MM.1S (cell line): ENCODE measurements around the gene PALM3.

ENCODE experiments used
- DNase-seq: peaks from one replicate; pipeline ENCODE4 v3.0.0-alpha.2; 2015
- H2AFZ ChIP-seq: fragments of 300-600 bp; sonication (generic); 2 replicates; pipeline ENCODE4 v1.6.0; 2016; ENCODE audit warnings: antibody characterized with exemption, low read length
- H3F3A ChIP-seq: fragments of 300-600 bp; sonication (generic); 2 replicates; pipeline ENCODE4 v1.6.1; 2016; ENCODE audit warnings: mild to moderate bottlenecking, antibody characterized with exemption, low read length, moderate library complexity, mixed read lengths; ENCODE audit not compliant: insufficient read depth
- H3K27ac ChIP-seq: fragments of 300-600 bp; sonication (generic); 2 replicates; pipeline ENCODE4 v1.5.1; 2016; ENCODE audit warnings: mild to moderate bottlenecking, low read length
- H3K27me3 ChIP-seq: fragments of 300-600 bp; sonication (generic); replicated peaks from 2 replicates; pipeline ENCODE4 v1.6.0; 2016; ENCODE audit warnings: low read length; ENCODE audit not compliant: insufficient read depth
- H3K36me3 ChIP-seq: fragments of 300-600 bp; sonication (generic); replicated peaks from 2 replicates; pipeline ENCODE4 v1.6.1; 2016; ENCODE audit warnings: mild to moderate bottlenecking, low read length, mixed read lengths; ENCODE audit not compliant: insufficient read depth
- H3K4me1 ChIP-seq: fragments of 300-600 bp; sonication (generic); 2 replicates; pipeline ENCODE4 v1.6.1; 2016; ENCODE audit warnings: low read length, mixed read lengths
- H3K4me2 ChIP-seq: fragments of 300-600 bp; sonication (generic); 2 replicates; pipeline ENCODE4 v1.6.0; 2016; ENCODE audit warnings: low read depth, low read length
- H3K4me3 ChIP-seq: fragments of 300-600 bp; sonication (generic); 2 replicates; pipeline ENCODE4 v1.5.1; 2016; ENCODE audit warnings: low read length, mixed read lengths
- H3K79me2 ChIP-seq: fragments of 300-600 bp; sonication (generic); 2 replicates; pipeline ENCODE4 v1.6.1; 2016; ENCODE audit warnings: mixed run types, low read length, mixed read lengths
- H3K9ac ChIP-seq: fragments of 300-600 bp; sonication (generic); 2 replicates; pipeline ENCODE4 v1.6.1; 2016; ENCODE audit warnings: low read length, mixed read lengths
- H3K9me2 ChIP-seq: fragments of 300-600 bp; sonication (generic); replicated peaks from 2 replicates; pipeline ENCODE4 v1.6.1; 2016; ENCODE audit warnings: mild to moderate bottlenecking, low read length, mixed read lengths; ENCODE audit not compliant: insufficient read depth
- H3K9me3 ChIP-seq: fragments of 300-600 bp; sonication (generic); replicated peaks from 2 replicates; pipeline ENCODE4 v1.6.1; 2016; ENCODE audit warnings: mild to moderate bottlenecking, low read length, mixed read lengths; ENCODE audit not compliant: insufficient read depth
- H4K20me1 ChIP-seq: fragments of 300-600 bp; sonication (generic); 2 replicates; pipeline ENCODE4 v1.6.1; 2016; ENCODE audit warnings: mild to moderate bottlenecking, low read length, moderate library complexity, mixed read lengths; ENCODE audit not compliant: insufficient read depth
- EZH2 ChIP-seq: fragments of 300-600 bp; sonication (generic); optimal IDR thresholded peaks from 2 replicates; pipeline ENCODE3; 2017; ENCODE audit warnings: low read depth, mild to moderate bottlenecking, antibody characterized with exemption, low read length, mixed read lengths
- EZH2phosphoT487 ChIP-seq: fragments of 300-600 bp; sonication (generic); IDR thresholded peaks from 2 replicates; pipeline ENCODE4 v1.6.1; 2018; ENCODE audit warnings: antibody characterized with exemption, low read length
- TF ChIP-seq, protein P1 (sequence below): fragments of 300-600 bp; sonication (generic); IDR thresholded peaks from 2 replicates; pipeline ENCODE4 v1.5.1; 2016; ENCODE audit warnings: antibody characterized with exemption, low read length, mixed read lengths

PALM3 gene

GRCh38 chr19:14085309-14085995 lies 23.6 kb upstream of the PALM3 start, which contains the start of gene C19orf67:
Gene C19orf67, minus strand, starts transcription at chr19:14085783. Its CDS starts 156 bp downstream, at chr19:14085627.
- Histone ChIP-seq H3K4me1 (peaks cover 6% of the 10 kb centered on the region), H2AFZ (no peak within 1 kb of the TSS), H3K9ac (no peak within 1 kb of the TSS), H3K27ac (no peak within 1 kb of the TSS), H3K9me2 (no peaks in the 10 kb centered on the region), H3K36me3 (no peaks in the 10 kb centered on the region), H3K9me3 (no peaks in the 10 kb centered on the region), H4K20me1 (no peaks in the 10 kb centered on the region), H3K79me2 (no peaks in the 10 kb centered on the region; the same call in 1 of the 2 replicates), H3K27me3 (no peaks in the 10 kb centered on the region), H3K4me3 (no peak within 1 kb of the TSS), H3K4me2 (no peak within 1 kb of the TSS), H3F3A (peaks cover 5% of the 10 kb centered on the region)
- DNase-seq, result no peak
- TF ChIP-seq EZH2 (no peak), EZH2phosphoT487 (no peak)
- TF ChIP-seq, protein P1, sequence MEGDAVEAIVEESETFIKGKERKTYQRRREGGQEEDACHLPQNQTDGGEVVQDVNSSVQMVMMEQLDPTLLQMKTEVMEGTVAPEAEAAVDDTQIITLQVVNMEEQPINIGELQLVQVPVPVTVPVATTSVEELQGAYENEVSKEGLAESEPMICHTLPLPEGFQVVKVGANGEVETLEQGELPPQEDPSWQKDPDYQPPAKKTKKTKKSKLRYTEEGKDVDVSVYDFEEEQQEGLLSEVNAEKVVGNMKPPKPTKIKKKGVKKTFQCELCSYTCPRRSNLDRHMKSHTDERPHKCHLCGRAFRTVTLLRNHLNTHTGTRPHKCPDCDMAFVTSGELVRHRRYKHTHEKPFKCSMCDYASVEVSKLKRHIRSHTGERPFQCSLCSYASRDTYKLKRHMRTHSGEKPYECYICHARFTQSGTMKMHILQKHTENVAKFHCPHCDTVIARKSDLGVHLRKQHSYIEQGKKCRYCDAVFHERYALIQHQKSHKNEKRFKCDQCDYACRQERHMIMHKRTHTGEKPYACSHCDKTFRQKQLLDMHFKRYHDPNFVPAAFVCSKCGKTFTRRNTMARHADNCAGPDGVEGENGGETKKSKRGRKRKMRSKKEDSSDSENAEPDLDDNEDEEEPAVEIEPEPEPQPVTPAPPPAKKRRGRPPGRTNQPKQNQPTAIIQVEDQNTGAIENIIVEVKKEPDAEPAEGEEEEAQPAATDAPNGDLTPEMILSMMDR, result no peak

DNA sequence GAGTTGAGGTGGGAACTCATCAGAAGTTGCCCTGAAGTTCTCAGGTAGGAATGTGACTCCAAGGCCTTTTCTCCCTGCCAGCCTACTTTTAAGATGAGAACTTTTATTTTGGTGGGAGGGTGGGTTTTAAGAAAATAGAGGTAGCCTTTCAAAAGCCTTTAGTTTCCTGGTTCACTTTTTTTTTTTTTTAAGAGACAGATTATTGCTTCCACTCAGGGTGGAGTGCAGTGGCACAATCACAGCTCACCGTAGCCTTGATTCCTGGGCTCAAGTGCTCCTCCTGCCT lies 20.7 kb upstream of the PALM3 start:
- no peak overlapping the region for H3K27ac ChIP-seq
- H3K4me3 ChIP-seq, result no peak overlapping the region
- H3K36me3 ChIP-seq, result no peaks in the 10 kb centered on the region
- H3K79me2 ChIP-seq, result no peaks in the 10 kb centered on the region; the same call in 1 of the 2 replicates
- TF ChIP-seq, protein P1, result no peak
- TF ChIP-seq EZH2phosphoT487, result no peak
- no peak for TF ChIP-seq EZH2
- no peaks in the 10 kb centered on the region for H4K20me1 ChIP-seq
- no peak for DNase-seq
- peak overlapping the region; percentile 98; the same call in 1 of the 2 replicates for H3K4me2 ChIP-seq
- H3K9me2 ChIP-seq, result no peaks in the 10 kb centered on the region
- H3K9me3 ChIP-seq, result no peaks in the 10 kb centered on the region
- H3F3A ChIP-seq, result peaks cover 5% of the 10 kb centered on the region
- H3K27me3 ChIP-seq, result no peaks in the 10 kb centered on the region
- no peak overlapping the region for H3K9ac ChIP-seq
- no peak overlapping the region for H2AFZ ChIP-seq
- peaks cover 6% of the 10 kb centered on the region for H3K4me1 ChIP-seq

GRCh38 chr19:14081797-14082674 lies 20.2 kb upstream of the PALM3 start:
- Histone ChIP-seq H3K4me2 (peak overlapping the region; percentile 98), H3K4me1 (peaks cover 6% of the 10 kb centered on the region), H3K36me3 (no peaks in the 10 kb centered on the region), H3K27ac (peak overlapping the region; percentile 23; the same call in 1 of the 2 replicates), H3K9ac (peak overlapping the region; percentile 85), H3K27me3 (no peaks in the 10 kb centered on the region), H3K79me2 (no peaks in the 10 kb centered on the region; the same call in 1 of the 2 replicates), H4K20me1 (no peaks in the 10 kb centered on the region), H3K9me2 (no peaks in the 10 kb centered on the region), H3K9me3 (no peaks in the 10 kb centered on the region), H3K4me3 (peak overlapping the region; percentile 80), H2AFZ (peak overlapping the region; percentile 74), H3F3A (peaks cover 5% of the 10 kb centered on the region)
- no peak for DNase-seq
- TF ChIP-seq, protein P1, result no peak
- no peak for TF ChIP-seq EZH2
- TF ChIP-seq EZH2phosphoT487, result no peak
